ENCODE results near the gene TUBB4B. TPM values are rescaled to one million over a fixed set of nuclear protein-coding genes. Genes with fewer than 3 reads are reported as not detected.

The TUBB4B gene
- total RNA-seq = 100 to 1,000 TPM; 353 to 486 TPM
- long read RNA-seq, transcript TUBB4B-201 (4 exons, 1,637 nt) = major isoform, 334 of 624 reads
- long read RNA-seq, partial matches to known transcripts = 77 of 624 reads
- long read RNA-seq, other reads (novel, unspliced or antisense) = 213 of 624 reads

DNA sequence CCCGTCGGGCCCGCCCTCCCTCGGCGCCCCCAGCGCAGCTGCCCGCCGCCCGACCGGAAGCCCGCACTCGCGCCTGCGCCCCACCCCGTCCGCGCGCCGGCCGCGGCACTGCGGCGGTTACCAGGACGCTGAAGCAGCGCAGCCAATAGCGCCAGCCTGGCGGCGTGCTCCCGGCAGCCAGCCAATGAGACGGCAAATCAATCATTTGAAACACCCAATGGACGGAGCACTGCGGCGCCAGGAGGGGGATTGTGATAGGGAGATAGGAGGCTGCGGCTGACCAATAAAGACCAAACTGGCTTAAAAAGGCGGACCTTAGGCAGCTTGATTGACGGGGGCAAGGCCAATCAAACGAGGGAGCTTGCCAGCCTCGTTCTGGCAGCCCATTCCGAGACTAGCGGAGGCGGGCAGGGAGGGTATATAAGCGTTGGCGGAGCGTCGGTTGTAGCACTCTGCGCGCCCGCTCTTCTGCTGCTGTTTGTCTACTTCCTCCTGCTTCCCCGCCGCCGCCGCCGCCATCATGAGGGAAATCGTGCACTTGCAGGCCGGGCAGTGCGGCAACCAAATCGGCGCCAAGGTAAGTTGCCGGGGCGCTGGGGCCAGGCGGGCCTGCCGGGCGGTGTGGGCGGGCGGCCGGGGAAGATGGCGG lies at the start of gene TUBB4B:
Gene TUBB4B, plus strand, starts transcription at position 447 of the 649 bp plus-strand sequence. Its CDS starts 74 bp downstream, at position 521.
- DNase-seq (peak; percentile 98 to 99), ATAC-seq (peak; percentile 66)
- intact Hi-C loops (cut with DNase I, micrococcal nuclease) = no loop called here

DNA sequence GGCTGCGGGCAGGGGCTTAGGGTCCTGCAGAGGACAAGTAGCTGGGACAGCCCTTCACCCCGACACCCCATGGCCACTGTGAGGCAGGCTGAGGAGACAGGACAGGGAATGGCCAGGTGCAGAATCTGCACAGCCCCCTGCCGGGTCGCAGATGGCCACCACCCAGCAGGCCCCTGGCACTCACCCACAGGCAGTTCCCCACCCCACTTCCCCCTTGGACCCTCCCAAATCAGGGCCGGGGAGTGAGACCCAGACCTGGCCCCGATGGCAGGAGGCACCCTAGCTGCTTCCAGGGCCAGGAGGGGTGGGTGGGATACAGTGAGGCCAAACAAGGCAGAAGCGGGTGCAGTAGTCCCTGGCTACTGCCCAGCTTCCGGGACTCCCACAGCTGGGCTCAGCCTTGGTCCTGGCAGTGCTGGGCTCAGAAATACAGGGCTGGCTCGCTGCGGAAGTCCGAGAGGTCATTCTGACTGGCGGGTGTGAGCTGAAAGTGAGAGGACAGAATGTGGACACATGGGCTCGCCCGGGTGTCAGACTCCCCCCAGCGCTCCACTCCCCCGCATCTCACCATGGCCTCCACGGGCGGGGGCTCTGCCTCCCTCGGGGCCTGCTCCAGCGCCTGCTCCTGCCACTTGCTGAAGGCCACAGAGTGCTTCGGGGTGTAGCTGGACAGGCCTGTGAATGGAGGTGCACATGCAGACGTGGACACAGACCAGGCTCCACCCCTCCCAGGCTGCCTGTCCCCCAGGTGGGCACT lies 49.2 kb upstream of the TUBB4B start:
- no peak for ATAC-seq
- intact Hi-C loops (cut with DNase I, micrococcal nuclease) = loop anchor here in 1 of 2 donors (5.0 kb wide), 1 partner anchor 50 kb away; no protein-coding TSS in a partner anchor
- DNase-seq = peak in 1 of 2 donors; percentile 12

DNA sequence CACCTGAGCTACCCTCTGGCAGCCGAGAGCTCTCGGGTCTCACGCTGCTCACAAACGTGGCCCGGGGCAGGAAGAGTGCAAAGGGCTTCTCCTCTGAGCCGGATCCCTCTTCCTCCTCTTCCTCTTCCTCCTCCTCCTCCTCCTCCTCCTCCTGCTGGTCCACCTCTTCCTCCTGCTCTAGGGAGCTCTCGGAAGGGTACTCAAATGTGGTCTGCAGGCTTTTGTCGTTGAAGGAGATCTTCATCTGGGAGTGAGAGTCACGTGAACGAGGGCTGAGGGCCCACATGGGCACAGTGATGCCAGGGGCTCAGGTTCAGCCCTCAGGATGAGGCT lies 48.7 kb upstream of the TUBB4B start:
- intact Hi-C loops (cut with DNase I, micrococcal nuclease) = loop anchor here in 1 of 2 donors (5.0 kb wide), 1 partner anchor 50 kb away; no protein-coding TSS in a partner anchor
- no peak for ATAC-seq
- DNase-seq = no peak

DNA sequence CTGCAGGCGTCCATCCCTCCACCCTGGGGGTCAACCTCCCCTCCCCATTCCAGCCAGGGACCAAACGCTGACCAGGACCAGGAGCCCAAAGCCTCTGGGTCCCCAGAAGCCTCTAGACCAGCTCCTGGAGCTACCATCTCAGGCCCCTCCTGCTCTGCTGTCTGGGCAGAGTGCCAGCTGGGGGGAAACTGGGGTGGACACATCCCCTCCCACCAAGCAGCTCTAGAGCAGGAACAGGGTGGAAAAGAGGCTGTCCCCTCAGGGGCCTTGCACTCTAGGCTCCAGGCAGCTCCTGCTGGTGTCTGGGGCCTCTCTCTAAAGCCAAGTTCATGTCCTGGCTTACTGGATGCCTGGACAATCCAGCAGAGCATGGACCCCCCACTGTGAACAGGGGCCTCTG lies 48.2 kb upstream of the TUBB4B start:
- ATAC-seq (no peak), DNase-seq (peak in 1 of 2 donors; percentile 6)
- intact Hi-C loops (cut with DNase I, micrococcal nuclease) = loop anchor here in 1 of 2 donors (5.0 kb wide), 1 partner anchor 51 kb away; no protein-coding TSS in a partner anchor

DNA sequence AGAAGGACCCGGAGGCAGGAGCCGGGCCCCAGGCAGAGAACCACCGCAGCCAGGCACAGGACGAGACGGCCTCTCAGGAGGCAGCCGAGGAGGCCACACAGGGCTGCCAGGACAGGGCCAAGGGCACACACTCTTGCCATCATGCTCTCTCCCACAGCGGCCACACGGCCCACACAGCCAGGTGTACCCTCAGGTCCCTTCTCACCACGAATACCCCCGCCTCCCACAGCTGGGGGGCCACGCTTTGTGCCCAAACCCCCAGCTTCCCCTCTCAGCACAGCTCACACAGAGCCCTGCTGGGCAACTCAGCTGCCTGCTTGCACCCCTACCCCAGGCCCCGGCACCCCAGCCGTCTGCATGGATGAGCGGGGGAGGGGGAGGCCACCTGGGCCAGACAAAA lies 47.3 kb upstream of the TUBB4B start:
- intact Hi-C loops (cut with DNase I, micrococcal nuclease) = loop anchor here in 1 of 2 donors (5.0 kb wide), 1 partner anchor 51 kb away; no protein-coding TSS in a partner anchor
- DNase-seq = peak in 1 of 2 donors; percentile 18
- ATAC-seq = no peak

DNA sequence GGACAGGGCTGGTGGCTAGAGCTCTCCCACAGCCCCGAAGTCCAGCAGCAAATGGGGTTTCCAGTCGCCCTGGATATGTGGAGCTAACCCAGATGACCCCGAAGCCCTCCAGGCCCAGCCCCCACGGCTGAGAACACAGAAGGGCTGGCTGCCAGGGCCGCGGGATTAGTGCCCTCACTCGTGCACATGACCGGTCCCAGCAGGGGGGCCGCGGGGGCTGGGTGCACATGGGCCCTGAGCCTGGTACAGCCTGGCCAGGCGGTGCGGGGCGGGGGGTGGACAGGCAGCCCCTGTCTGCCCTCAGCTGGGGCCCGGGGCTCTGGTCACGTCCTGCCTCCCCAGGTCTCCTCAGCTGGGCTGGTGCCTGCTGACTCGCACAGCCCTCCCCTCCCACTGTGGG lies 46.7 kb upstream of the TUBB4B start:
- DNase-seq = peak in 1 of 2 donors; percentile 54
- no peak for ATAC-seq
- intact Hi-C loops (cut with DNase I, micrococcal nuclease) = loop anchor here in 1 of 2 donors (5.0 kb wide), 1 partner anchor 52 kb away; no protein-coding TSS in a partner anchor

DNA sequence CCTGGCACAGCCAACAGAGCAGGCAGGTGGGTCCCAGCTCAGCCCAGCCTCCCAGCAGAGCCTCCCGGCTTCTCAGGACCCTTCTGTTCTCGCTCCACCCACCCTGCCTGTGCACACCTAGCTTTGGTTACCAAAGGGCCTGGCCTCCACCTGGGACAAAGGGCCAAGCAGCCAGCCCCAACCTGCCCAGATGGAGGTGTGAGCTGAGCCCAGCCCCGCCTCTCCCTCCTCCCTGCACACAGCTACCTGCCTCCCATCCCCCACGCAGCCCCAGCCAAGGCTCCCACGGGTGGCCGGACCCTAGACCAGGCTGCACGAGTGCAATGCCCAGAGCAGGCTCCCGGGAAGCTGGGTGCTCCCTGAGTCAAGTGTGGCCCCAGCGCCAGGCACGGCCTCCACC lies 46.2 kb upstream of the TUBB4B start:
- intact Hi-C loops (cut with DNase I, micrococcal nuclease) = loop anchor here in 1 of 2 donors (5.0 kb wide), 1 partner anchor 53 kb away; no protein-coding TSS in a partner anchor
- ATAC-seq = peak; percentile 51
- peak; percentile 85 to 86 for DNase-seq

DNA sequence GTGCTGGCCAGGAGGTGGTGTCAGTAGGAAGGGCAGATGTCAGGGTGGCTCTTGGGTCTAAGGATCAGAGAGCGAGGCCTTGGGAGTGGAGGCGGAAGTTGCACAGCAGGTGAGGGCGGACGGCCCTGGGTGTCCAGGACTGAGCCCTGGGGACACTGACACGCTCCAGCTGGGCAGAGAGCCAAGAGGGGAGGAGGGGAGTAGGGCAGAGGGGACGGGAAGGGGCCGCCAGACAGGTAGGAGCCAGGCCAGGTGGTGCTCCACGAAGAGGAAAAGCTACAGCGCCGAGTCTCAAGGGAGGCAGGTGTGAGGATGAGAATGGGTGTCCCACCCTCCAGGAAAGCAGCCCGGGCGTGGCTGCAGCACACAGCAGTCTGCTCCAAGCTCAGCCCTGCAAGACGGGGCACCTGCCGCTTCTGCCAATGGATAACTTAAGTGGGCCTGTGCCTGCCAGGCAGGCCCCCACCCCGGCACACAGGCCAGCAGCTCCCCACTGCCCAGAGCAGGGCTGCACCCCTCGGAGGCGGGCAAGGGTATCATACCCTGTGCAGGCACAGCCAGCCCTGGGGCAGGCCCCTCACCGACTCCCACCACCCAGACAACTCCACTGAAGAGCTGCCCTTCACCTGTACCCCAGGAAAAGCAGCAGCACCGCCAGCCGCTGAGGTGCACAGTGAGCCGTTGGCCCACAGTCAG lies 45.4 kb upstream of the TUBB4B start:
- peak; percentile 90 to 93 for DNase-seq
- intact Hi-C loops (cut with DNase I, micrococcal nuclease) = no loop called here
- ATAC-seq = peak; percentile 55

DNA sequence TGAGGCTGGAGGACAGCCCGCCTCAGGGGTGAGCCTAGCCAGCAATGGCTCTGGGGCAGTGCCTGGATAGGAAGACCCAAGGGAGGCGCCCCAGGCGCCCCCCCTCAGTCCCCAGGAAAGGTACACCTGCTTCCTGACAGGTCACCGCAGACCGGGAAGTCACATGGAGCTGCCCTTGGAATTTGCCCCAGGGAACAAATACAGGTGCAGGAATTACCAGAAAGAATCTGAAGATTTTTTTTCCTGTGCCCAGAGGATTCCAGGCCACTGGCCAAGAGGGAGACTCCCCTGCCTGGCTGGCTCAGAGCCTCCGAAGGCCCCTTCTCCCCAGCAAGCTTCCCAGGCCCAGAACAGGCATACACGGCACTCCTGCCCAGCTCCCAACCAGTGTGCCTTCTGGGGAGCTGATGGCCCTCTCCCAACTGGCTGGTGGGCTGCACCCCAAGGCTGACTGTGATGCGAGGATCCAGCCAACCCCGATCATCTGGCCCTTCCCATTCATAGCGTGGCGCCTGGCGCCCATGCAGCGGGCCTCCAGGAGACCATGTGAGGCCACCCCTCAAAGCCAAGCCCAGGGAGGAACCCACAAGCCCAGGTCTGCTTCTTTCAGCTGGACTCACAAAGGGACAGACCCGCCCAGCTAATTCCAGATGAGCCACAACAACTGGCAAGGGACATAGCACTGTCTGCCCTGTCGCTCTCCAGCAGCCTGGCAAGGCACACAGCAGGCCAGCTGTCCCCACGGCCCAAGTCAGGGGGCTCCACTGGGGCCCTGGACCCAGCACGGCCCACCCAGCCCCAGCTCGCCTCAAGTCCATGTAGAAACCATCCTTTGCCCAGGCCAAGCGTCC lies 42.8 kb upstream of the TUBB4B start:
- intact Hi-C loops (cut with DNase I, micrococcal nuclease) = no loop called here
- ATAC-seq (peak; percentile 38), DNase-seq (peak; percentile 73 to 89)

DNA sequence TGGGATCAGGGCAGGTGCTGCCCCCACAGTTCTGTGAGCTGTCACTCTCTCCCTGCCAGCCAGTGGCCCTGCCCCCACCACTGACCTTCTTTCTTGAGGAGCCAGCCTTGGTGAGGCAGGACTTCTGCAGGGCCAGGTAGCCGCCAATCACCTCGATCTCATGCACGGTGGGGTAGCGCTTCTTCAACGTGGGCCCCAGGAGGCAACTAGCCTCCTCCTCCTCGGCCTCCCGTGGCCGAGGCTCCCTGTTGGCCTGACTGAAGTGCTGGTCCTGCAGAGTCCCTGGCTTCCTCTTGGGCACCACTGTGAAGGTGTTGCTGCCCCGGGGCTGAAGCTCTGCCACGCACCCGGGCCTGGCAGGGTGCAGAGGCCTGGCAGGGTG lies 42.2 kb upstream of the TUBB4B start:
- DNase-seq (peak in 1 of 2 donors; percentile 41), ATAC-seq (no peak)
- intact Hi-C loops (cut with DNase I, micrococcal nuclease) = no loop called here

DNA sequence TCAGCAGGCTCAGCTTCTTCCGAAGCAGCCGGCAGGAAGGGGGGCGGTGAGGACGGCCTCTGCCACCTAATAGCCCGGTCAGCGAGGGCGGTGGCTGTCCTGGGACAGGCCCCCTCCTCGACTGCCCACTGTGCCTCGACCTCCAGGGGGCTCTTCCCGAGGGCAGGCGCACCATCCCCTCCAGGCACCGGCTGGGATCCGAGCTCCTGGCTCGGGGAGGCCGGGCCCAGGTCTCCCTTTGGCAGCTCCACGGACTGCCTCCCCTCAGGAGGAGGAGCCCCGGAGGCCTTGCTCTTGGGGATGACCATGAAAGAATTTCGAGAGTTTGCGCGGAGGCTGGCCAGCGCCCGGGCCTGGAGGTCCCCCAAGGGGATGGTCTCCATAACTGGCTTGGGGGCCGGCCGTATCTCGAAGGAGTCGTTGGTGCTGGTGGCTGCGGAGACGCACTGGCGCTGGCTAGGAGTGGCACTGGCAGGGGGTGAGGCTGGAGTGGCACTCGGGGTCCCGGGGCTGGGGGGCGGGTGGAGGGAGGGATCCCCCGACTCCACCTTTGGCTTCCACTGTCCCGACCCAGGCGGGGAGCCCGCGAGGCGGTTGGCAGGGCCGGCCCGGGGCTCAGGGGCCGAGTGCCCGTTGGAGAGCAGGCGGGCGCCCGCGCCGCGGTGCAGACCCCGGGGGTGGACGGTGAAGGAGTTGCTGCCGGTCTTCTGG lies 41.5 kb upstream of the TUBB4B start:
- no peak for ATAC-seq
- DNase-seq = peak in 1 of 2 donors; percentile 30
- intact Hi-C loops (cut with DNase I, micrococcal nuclease) = no loop called here

DNA sequence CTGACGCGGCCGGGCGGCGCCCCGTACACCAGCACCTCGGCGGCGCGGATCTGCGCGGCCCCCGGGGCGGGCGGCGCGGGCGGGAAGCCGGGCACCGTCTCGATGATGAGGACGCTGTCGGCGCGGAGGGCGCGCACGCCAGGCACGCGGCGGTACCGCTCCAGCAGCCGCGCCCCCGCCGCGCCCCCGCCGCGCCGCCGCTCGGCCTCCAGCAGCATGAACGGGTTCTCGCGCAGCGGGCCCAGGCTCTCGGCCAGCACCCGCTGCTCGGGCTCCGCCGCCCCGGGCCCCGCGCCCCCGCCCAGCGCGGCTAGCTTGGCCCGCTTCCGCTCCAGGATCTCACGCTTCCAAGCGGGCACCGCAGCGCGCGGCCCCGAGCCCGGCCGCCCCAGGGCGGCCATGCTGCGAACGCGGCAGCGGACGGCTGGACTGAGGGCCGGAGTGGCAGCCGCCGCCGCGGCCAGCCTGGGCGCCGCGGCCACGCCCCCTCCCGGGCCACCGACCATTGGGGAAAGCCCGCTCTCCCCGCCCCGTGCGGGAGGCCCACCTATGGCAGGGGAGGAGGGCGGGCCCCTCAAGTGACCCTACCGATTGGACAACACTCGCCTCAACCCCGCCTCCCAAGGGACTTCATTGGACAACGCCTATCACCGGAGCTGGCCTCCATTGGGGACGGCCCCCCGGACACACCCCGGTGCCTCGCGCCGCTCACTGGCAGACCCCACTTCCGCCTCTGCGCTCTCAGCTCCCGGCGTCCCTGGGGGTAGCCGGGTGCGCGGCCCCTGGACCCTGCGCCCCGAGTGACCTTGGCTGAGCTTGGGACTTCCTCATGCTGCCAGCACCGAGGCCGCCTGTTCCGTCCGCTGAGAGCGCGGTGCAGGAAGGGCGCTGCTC lies 40.5 kb upstream of the TUBB4B start, which contains the start of gene TPRN:
Gene TPRN, minus strand, starts transcription at position 431 of the 894 bp plus-strand sequence. Its CDS starts 30 bp downstream, at position 401.
- intact Hi-C loops (cut with DNase I, micrococcal nuclease) = no loop called here
- DNase-seq (peak; percentile 99 to 100), ATAC-seq (peak; percentile 71)

DNA sequence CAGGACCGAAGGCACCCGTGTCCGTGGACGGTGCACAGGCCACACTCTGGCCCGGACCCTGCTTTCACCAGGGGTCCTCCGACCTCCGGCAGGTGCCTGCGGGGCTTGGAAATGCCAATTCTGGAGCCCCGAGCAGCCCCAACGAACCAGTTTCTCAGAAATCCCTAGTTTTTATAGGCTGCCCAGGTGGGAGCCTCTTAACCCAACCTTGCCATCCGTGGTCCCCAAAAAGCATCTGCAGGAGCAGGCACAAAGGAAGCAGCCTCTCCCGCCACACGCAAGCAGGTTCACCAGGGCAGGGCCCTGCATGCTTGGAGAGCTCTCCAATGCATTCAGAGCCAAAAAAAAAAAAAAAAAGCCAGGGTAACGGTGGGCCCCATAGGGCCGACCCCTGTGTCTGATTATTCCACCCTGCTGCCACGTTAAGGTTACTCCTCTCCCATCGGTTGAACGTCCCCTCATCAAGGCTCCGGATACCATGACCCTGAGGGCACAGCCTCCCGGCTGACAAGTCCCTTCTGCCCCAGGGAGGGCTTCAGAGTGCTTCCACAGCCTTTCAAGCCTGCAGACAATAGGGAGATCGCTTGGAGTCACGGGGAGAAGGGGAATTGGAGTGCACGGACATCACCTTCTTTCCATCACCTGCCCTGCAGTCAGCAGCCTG lies 39.8 kb upstream of the TUBB4B start:
- ATAC-seq = no peak
- intact Hi-C loops (cut with DNase I, micrococcal nuclease) = no loop called here
- DNase-seq = no peak

DNA sequence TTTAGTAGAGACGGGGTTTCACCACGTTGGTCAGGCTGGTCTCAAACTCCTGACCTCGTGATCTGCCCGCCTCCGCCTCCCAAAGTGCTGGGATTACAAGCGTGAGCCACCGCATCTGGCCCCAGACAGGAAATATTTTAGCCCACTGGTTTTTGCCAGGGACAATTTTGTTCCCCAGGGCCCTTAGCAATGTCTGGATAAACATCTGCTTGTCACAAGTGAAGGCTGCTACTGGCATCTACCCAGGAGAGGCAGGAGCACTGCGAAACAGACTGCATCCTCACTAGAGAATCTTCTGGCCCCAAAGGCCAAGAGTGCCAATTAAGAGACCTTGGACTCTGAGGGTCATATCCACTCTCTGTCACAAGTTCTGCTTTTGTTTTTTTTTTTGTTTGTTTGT lies 38.1 kb upstream of the TUBB4B start:
- intact Hi-C loops (cut with DNase I, micrococcal nuclease) = no loop called here
- DNase-seq (no peak), ATAC-seq (no peak)

DNA sequence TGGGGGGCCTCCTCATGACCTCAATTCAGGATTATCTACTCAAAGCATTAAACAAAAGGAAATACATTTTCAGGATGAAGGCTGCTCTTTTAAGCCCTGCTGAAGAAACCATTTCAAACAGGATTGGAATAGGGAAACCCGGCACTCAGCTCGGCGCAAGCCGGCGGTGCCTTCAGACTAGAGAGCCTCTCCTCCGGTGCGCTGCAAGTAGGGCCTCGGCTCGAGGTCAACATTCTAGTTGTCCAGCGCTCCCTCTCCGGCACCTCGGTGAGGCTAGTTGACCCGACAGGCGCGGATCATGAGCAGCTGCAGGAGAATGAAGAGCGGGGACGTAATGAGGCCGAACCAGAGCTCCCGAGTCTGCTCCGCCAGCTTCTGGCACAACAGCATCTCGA lies 36.4 kb upstream of the TUBB4B start:
- ATAC-seq (no peak), DNase-seq (peak in 1 of 2 donors; percentile 24)
- intact Hi-C loops (cut with DNase I, micrococcal nuclease) = no loop called here
